Gastroesophageal sphincter (tissue), 3 donors: ENCODE measurements around the gene CDCA7.

Experiments used
- POLR2A ChIP-seq, 2 donors: fragments of 450-650 bp; IDR thresholded peaks; one replicate each; pipeline ENCODE4 v1.6.1; 2017; ENCODE audit warnings: antibody characterized with exemption in 2 of 2, mild to moderate bottlenecking in 2 of 2, moderate library complexity in 1 of 2
- POLR2AphosphoS5 ChIP-seq: sonication (generic); formaldehyde crosslinking; IDR thresholded peaks from one replicate; pipeline ENCODE4 v1.6.1; 2017; ENCODE audit warnings: antibody characterized with exemption
- TF ChIP-seq, protein P1 (sequence below), 4 experiments: fragments of 200-600 bp in 2 of 4; fragments of 450-650 bp in 2 of 4; sonication (generic) in 1 of 4; IDR thresholded peaks; one replicate each; pipeline ENCODE4 v1.5.1; 2017 to 2019; ENCODE audit warnings: antibody characterized with exemption in 4 of 4, mild to moderate bottlenecking in 2 of 4, moderate library complexity in 2 of 4

DNA sequence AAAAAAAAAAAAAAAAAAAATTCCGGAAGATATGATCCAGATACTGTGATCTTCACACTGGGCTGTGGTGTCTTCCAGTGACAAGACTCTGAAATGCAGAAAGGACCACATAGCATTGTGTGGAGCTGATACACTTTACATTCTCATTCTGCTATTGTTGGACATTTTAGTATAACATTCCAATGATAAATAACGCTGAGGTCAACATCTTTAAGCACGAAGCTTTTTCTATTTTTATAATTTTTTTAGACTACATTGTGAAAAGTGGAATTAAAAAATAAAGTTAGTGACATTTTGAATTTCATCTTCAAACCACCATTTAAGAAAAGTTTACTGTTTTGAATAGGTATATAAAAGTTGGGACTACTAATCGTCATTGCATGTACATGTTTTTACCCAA lies 62.7 kb downstream of the CDCA7 start:
- TF ChIP-seq POLR2A (IDR thresholded peaks at IDR 0.05) = no peak
- TF ChIP-seq, protein P1, sequence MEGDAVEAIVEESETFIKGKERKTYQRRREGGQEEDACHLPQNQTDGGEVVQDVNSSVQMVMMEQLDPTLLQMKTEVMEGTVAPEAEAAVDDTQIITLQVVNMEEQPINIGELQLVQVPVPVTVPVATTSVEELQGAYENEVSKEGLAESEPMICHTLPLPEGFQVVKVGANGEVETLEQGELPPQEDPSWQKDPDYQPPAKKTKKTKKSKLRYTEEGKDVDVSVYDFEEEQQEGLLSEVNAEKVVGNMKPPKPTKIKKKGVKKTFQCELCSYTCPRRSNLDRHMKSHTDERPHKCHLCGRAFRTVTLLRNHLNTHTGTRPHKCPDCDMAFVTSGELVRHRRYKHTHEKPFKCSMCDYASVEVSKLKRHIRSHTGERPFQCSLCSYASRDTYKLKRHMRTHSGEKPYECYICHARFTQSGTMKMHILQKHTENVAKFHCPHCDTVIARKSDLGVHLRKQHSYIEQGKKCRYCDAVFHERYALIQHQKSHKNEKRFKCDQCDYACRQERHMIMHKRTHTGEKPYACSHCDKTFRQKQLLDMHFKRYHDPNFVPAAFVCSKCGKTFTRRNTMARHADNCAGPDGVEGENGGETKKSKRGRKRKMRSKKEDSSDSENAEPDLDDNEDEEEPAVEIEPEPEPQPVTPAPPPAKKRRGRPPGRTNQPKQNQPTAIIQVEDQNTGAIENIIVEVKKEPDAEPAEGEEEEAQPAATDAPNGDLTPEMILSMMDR (IDR thresholded peaks at IDR 0.05) = no peak
- TF ChIP-seq POLR2AphosphoS5 = no peak
